ENCODE data around the gene PLXND1.

Gene PLXND1

GRCh38 chr3:129601713-129602112 is 4.8 kb downstream of the PLXND1 start:
- TF ChIP-seq, protein P1, sequence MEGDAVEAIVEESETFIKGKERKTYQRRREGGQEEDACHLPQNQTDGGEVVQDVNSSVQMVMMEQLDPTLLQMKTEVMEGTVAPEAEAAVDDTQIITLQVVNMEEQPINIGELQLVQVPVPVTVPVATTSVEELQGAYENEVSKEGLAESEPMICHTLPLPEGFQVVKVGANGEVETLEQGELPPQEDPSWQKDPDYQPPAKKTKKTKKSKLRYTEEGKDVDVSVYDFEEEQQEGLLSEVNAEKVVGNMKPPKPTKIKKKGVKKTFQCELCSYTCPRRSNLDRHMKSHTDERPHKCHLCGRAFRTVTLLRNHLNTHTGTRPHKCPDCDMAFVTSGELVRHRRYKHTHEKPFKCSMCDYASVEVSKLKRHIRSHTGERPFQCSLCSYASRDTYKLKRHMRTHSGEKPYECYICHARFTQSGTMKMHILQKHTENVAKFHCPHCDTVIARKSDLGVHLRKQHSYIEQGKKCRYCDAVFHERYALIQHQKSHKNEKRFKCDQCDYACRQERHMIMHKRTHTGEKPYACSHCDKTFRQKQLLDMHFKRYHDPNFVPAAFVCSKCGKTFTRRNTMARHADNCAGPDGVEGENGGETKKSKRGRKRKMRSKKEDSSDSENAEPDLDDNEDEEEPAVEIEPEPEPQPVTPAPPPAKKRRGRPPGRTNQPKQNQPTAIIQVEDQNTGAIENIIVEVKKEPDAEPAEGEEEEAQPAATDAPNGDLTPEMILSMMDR (IDR thresholded peaks at IDR 0.05; ENCODE audit: low read depth, low read length): no peak
- H3K4me3 ChIP-seq (ENCODE audit: low read depth, low read length): no peak overlapping the region
- no peak for DNase-seq (ENCODE audit: low read depth, low spot score)
- in situ Hi-C loops (cut with HindIII; ENCODE audit: low sequenced_read_pairs): no loop called here

DNA sequence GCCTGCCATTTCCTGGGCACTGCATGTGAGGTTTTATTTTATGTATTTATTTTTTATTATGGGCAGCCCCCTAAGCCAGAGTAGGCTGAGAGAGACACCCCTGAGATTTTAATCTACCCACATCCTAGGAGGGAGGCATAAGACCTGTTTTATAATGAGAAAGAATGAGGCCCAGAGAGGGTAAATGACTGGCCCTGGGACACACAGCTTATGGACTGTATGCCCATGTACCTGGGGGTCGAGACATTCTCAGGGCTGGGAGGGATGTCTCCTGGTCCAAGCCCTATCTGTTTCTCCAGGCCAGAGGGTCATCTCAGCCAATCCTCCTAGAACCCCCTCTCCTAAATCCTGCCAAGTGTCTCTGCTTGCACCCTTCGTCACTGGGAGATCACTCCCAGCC is 6.1 kb downstream of the PLXND1 start:
- no peak overlapping the region for H3K4me3 ChIP-seq (ENCODE audit: low read depth, low read length)
- TF ChIP-seq, protein P1 (IDR thresholded peaks at IDR 0.05; ENCODE audit: low read depth, low read length): no peak
- DNase-seq (ENCODE audit: low read depth, low spot score): no peak
- in situ Hi-C loops (cut with HindIII; ENCODE audit: low sequenced_read_pairs): no loop called here

- peak; percentile 77 for DNase-seq (ENCODE audit: low read depth, low spot score)
- H3K4me3 ChIP-seq (ENCODE audit: low read depth, low read length): no peak overlapping the region
Observed at GRCh38 chr3:129599607-129600006, 6.9 kb downstream of the PLXND1 start.

DNA sequence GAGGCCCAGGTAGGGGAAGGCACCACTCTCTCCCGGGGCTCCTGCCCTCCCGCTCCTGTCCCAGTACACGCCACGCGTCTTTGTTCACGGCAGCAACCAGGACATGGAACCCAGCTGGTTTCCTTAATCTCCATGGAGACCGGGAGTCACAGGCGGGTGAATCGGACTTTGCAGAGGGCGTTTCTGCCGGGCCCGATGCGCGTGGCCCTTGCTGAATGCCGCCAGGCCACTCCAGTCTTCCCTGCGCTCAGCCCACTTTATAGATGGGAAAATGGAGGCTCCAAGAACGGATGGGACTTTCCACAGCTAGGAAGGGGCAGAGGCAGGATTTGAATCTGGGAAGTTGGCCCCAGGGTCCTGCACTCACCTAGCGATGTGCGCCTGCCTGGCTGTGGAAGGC is 7.4 kb downstream of the PLXND1 start:
- in situ Hi-C loops (cut with HindIII; ENCODE audit: low sequenced_read_pairs): no loop called here

More at GRCh38 chr3:129599607-129600006, 6.9 kb downstream of the PLXND1 start:
- TF ChIP-seq, protein P1 (IDR thresholded peaks at IDR 0.05; ENCODE audit: low read depth, low read length): no peak
- in situ Hi-C loops (cut with HindIII; ENCODE audit: low sequenced_read_pairs): no loop called here

GRCh38 chr3:129598484-129598883 is 8.0 kb downstream of the PLXND1 start:
- H3K4me3 ChIP-seq (ENCODE audit: low read depth, low read length): no peak overlapping the region
- in situ Hi-C loops (cut with HindIII; ENCODE audit: low sequenced_read_pairs): no loop called here
- TF ChIP-seq, protein P1 (IDR thresholded peaks at IDR 0.05; ENCODE audit: low read depth, low read length): no peak
- no peak for DNase-seq (ENCODE audit: low read depth, low spot score)

More for the DNA sequence above, 7.4 kb downstream of the PLXND1 start:
- no peak for DNase-seq (ENCODE audit: low read depth, low spot score)
- H3K4me3 ChIP-seq (ENCODE audit: low read depth, low read length): no peak overlapping the region
- TF ChIP-seq, protein P1 (IDR thresholded peaks at IDR 0.05; ENCODE audit: low read depth, low read length): no peak

DNA sequence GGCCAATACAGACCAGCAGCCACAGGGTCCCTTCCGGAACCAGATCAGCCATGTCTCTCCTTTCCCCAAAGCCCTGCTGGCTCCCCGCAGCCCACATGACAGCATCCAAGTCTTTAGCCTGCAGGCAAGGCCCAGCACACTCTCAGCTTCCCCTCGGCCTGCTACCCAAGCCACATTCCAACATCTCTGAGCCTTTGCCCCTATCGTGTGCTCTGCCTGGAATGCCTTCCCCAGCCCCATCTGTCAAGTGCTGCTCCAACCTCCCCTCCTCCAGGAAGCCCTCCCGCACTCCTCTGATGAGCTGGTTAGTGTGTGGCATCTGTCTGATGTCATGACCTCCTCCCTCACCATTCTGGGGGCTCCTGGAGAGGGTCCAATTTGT is 8.5 kb downstream of the PLXND1 start:
- TF ChIP-seq, protein P1 (IDR thresholded peaks at IDR 0.05; ENCODE audit: low read depth, low read length): no peak
- no peak overlapping the region for H3K4me3 ChIP-seq (ENCODE audit: low read depth, low read length)
- in situ Hi-C loops (cut with HindIII; ENCODE audit: low sequenced_read_pairs): no loop called here
- no peak for DNase-seq (ENCODE audit: low read depth, low spot score)

Measured in astrocyte of the spinal cord (primary cell).